Heart left ventricle (tissue), 13 donors: ENCODE data around the gene SHMT2.

Experiments
- POLR2A ChIP-seq, 2 donors: fragments of 450-650 bp; IDR thresholded peaks; one replicate each; pipeline ENCODE4 v1.6.1; 2017; ENCODE audit warnings: antibody characterized with exemption in 2 of 2, mild to moderate bottlenecking in 2 of 2, moderate library complexity in 2 of 2
- TF ChIP-seq, protein P1 (sequence below), 12 donors: fragments of 200-600 bp; sonication (generic) in 4 of 12; IDR thresholded peaks; one replicate each; pipeline versions ENCODE4 v1.5.0 to v1.8.0; 2018 to 2022; ENCODE audit warnings: antibody characterized with exemption in 12 of 12, mild to moderate bottlenecking in 5 of 12
- donor health status: ischemic (EF 13 %, LVEDD 7.1; RV severe dilation, severe dysfunction).
- donor health status: DM: no; HTN: yes; CAD: no.
- donor health status: DM: no; HTN: no; CAD: no.
- donor health status: ischemic (EF 25% LVEDD 6.9; RV normal size, moderate dysfunction).
- donor health status: ischemic (EF 25% LVEDD 5.7; RV mildly dilated, moderate dysfunction).
- donor health status: ischemic (EF 35%, LVEDD 5.7; RV mildly dilated, moderate dysfunction).
- donor health status: nonischemic (EF 11% LVEDD 7.7; RV severe dilation, severe dysfunction).
- donor health status: DM: yes; HTN: yes; CAD: no.
- donor health status: PGD.
- donor health status: ischemic (EF 29% LVEDD 5.4; RV normal size, mild dysfunction).
- donor health status: nonischemic (EF 23%, LVEDD 6.1; RV moderate dilation, normal function).

DNA sequence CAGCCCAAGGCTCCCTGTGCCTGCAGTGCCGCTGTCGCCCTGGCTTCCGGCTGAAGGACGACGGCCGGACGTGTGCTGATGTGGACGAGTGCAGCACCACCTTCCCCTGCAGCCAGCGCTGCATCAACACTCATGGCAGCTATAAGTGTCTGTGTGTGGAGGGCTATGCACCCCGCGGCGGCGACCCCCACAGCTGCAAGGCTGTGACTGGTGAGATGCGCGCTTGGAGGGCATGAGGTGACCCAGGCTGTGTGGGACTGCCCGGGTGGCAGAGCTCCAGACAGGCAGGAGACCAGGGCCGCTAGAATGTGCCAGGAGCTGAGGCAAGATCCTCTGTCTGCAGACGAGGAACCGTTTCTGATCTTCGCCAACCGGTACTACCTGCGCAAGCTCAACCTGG, 32.6 kb upstream of the SHMT2 start:
- TF ChIP-seq POLR2A (IDR thresholded peaks at IDR 0.05): no peak
- TF ChIP-seq, protein P1, sequence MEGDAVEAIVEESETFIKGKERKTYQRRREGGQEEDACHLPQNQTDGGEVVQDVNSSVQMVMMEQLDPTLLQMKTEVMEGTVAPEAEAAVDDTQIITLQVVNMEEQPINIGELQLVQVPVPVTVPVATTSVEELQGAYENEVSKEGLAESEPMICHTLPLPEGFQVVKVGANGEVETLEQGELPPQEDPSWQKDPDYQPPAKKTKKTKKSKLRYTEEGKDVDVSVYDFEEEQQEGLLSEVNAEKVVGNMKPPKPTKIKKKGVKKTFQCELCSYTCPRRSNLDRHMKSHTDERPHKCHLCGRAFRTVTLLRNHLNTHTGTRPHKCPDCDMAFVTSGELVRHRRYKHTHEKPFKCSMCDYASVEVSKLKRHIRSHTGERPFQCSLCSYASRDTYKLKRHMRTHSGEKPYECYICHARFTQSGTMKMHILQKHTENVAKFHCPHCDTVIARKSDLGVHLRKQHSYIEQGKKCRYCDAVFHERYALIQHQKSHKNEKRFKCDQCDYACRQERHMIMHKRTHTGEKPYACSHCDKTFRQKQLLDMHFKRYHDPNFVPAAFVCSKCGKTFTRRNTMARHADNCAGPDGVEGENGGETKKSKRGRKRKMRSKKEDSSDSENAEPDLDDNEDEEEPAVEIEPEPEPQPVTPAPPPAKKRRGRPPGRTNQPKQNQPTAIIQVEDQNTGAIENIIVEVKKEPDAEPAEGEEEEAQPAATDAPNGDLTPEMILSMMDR (IDR thresholded peaks at IDR 0.05): no peak
